Esophagus squamous epithelium (tissue), 4 donors: ENCODE measurements around the gene SIAH3.

ENCODE experiments used
- POLR2A ChIP-seq, 4 donors: fragments of 450-650 bp; IDR thresholded peaks; one replicate each; pipeline ENCODE4 v1.6.1; 2017; ENCODE audit warnings: antibody characterized with exemption in 4 of 4, mild to moderate bottlenecking in 4 of 4, moderate library complexity in 3 of 4
- TF ChIP-seq, protein P1 (sequence below), 6 experiments: fragments of 450-650 bp in 4 of 6; fragments of 200-600 bp in 2 of 6; sonication (generic) in 2 of 6; IDR thresholded peaks; one replicate each; pipeline ENCODE4 v1.5.1; 2016 to 2019; ENCODE audit warnings: antibody characterized with exemption in 6 of 6, mild to moderate bottlenecking in 4 of 6, moderate library complexity in 4 of 6

DNA sequence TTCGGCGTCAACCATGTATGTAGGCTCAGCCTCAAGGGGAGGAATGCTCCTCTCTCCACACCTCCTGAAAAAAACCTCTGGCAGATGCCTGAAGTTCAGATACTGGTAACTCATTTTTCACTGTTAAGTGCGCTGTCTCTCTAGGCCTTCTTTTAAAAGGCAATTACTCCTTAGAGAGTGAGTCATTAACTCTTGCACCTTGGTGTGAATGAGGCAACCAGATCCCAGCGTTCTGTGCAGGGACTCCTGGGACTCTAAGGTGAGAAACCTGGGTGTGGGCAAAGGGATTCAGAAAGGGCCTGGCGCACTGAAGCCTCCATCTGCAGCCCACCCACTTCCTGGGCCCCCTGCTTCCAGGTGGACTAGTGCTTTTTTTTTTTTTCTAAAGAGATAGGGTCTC is 71.7 kb downstream of the SIAH3 start:
- no peak for TF ChIP-seq POLR2A (IDR thresholded peaks at IDR 0.05)
- TF ChIP-seq, protein P1, sequence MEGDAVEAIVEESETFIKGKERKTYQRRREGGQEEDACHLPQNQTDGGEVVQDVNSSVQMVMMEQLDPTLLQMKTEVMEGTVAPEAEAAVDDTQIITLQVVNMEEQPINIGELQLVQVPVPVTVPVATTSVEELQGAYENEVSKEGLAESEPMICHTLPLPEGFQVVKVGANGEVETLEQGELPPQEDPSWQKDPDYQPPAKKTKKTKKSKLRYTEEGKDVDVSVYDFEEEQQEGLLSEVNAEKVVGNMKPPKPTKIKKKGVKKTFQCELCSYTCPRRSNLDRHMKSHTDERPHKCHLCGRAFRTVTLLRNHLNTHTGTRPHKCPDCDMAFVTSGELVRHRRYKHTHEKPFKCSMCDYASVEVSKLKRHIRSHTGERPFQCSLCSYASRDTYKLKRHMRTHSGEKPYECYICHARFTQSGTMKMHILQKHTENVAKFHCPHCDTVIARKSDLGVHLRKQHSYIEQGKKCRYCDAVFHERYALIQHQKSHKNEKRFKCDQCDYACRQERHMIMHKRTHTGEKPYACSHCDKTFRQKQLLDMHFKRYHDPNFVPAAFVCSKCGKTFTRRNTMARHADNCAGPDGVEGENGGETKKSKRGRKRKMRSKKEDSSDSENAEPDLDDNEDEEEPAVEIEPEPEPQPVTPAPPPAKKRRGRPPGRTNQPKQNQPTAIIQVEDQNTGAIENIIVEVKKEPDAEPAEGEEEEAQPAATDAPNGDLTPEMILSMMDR (IDR thresholded peaks at IDR 0.05), result no peak
